Loucy (cell line): ENCODE results near the gene LCTL.

Experiments
- H2AFZ ChIP-seq: fragments of 200-600 bp; sonication (generic); 2 replicates; pipeline ENCODE4 v1.6.0; 2016; ENCODE audit warnings: antibody characterized with exemption, mild to moderate bottlenecking, low read length, moderate library complexity
- H3F3A ChIP-seq: fragments of 200-600 bp; 2 replicates; pipeline ENCODE4 v1.6.0; 2016; ENCODE audit warnings: antibody characterized with exemption, low read depth, mild to moderate bottlenecking
- H3K27me3 ChIP-seq: fragments of 200-600 bp; sonication (generic); 2 replicates; pipeline ENCODE4 v1.6.1; 2014; ENCODE audit warnings: low read length, mild to moderate bottlenecking; ENCODE audit not compliant: insufficient read depth, poor library complexity, severe bottlenecking
- H3K36me3 ChIP-seq: fragments of 200-600 bp; sonication (generic); 2 replicates; pipeline ENCODE4 v1.6.1; 2016; ENCODE audit warnings: low read length; ENCODE audit not compliant: insufficient read depth
- H3K4me1 ChIP-seq: fragments of 200-600 bp; sonication (generic); 2 replicates; pipeline ENCODE4 v1.5.1; 2014; ENCODE audit warnings: low read length, mild to moderate bottlenecking; ENCODE audit not compliant: insufficient read depth, poor library complexity, severe bottlenecking
- H3K4me2 ChIP-seq: fragments of 200-600 bp; sonication (generic); 2 replicates; pipeline ENCODE4 v1.6.0; 2014; ENCODE audit warnings: antibody characterized with exemption, low read length, low read depth, mild to moderate bottlenecking; ENCODE audit not compliant: poor library complexity, severe bottlenecking
- H3K4me3 ChIP-seq: fragments of 200-600 bp; sonication (generic); 2 replicates; pipeline ENCODE4 v1.5.1; 2014; ENCODE audit warnings: low read length, mild to moderate bottlenecking, mixed read lengths; ENCODE audit not compliant: poor library complexity, severe bottlenecking
- H3K79me2 ChIP-seq: fragments of 200-600 bp; sonication (generic); 2 replicates; pipeline ENCODE4 v1.6.1; 2014; ENCODE audit warnings: low read length; ENCODE audit not compliant: insufficient read depth
- H3K9ac ChIP-seq: fragments of 200-600 bp; sonication (generic); 2 replicates; pipeline ENCODE4 v1.6.0; 2014; ENCODE audit warnings: mild to moderate bottlenecking, low read depth, low read length, moderate library complexity; ENCODE audit not compliant: poor library complexity, severe bottlenecking
- H3K9me2 ChIP-seq: fragments of 200-600 bp; sonication (generic); replicated peaks from 2 replicates; pipeline ENCODE4 v1.6.1; 2016; ENCODE audit warnings: low read depth, low read length, mixed read lengths
- H3K9me3 ChIP-seq: fragments of 200-600 bp; sonication (generic); 2 replicates; pipeline ENCODE4 v1.6.1; 2014; ENCODE audit warnings: mild to moderate bottlenecking, antibody characterized with exemption, low read length, low read depth; ENCODE audit not compliant: insufficient read depth
- H4K20me1 ChIP-seq: fragments of 200-600 bp; sonication (generic); 2 replicates; pipeline ENCODE4 v1.6.0; 2014; ENCODE audit warnings: antibody characterized with exemption, low read length, mild to moderate bottlenecking; ENCODE audit not compliant: insufficient read depth, poor library complexity, severe bottlenecking
- EZH2phosphoT487 ChIP-seq: fragments of 200-600 bp; IDR thresholded peaks from 2 replicates; pipeline ENCODE4 v1.6.1; 2018; ENCODE audit warnings: antibody characterized with exemption, mild to moderate bottlenecking, moderate library complexity, borderline replicate concordance
- TF ChIP-seq, protein P1 (sequence below): fragments of 200-600 bp; sonication (generic); conservative IDR thresholded peaks from 2 replicates; pipeline ENCODE4 v1.5.1; 2014; ENCODE audit warnings: mild to moderate bottlenecking, antibody characterized with exemption, low read length

LCTL gene

GRCh38 chr15:66567897-66568296, 2.1 kb upstream of the LCTL start:
- H3K9ac ChIP-seq, result no peak overlapping the region
- no peaks in the 10 kb centered on the region for H3K27me3 ChIP-seq
- no peak overlapping the region for H3K4me2 ChIP-seq

DNA sequence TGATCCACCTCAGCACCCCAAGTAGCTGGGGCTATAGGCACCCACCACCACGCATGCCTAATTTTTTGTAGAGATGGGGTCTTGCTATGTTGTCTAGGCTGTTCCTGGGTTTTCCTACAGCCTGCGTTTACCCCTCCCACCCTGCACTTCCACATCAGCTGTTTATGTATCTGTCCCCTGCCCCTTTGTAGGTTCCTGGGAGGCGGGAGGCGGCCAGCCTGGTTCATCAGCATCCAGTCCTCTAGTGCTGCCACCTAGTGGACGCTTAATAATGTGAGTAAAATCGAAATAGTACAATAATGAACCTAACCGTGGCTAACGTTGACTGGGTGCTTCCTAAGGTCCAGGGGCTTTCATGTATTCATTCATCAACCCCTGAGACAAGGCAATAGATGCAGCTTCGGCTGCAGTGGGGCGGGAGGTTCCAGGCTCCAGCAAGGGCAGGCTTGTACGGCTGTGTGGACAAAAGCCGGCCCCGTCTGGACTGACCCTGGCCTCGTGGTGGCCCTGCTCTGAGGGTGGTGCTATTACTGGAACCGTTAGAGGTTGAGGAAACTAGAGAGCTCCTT, 1.2 kb upstream of the LCTL start:
- H3K79me2 ChIP-seq, result no peaks in the 10 kb centered on the region
- H3K4me2 ChIP-seq, result peak overlapping the region; percentile 3
- H3K4me3 ChIP-seq, result no peak overlapping the region
- H3K27me3 ChIP-seq, result no peaks in the 10 kb centered on the region
- H3K36me3 ChIP-seq, result no peaks in the 10 kb centered on the region
- no peaks in the 10 kb centered on the region for H4K20me1 ChIP-seq
- H2AFZ ChIP-seq, result peak overlapping the region; percentile 79
- H3K4me1 ChIP-seq, result no peaks in the 10 kb centered on the region
- H3K9me3 ChIP-seq, result no peaks in the 10 kb centered on the region
- H3K9me2 ChIP-seq, result no peaks in the 10 kb centered on the region
- TF ChIP-seq EZH2phosphoT487, result no peak
- TF ChIP-seq, protein P1, sequence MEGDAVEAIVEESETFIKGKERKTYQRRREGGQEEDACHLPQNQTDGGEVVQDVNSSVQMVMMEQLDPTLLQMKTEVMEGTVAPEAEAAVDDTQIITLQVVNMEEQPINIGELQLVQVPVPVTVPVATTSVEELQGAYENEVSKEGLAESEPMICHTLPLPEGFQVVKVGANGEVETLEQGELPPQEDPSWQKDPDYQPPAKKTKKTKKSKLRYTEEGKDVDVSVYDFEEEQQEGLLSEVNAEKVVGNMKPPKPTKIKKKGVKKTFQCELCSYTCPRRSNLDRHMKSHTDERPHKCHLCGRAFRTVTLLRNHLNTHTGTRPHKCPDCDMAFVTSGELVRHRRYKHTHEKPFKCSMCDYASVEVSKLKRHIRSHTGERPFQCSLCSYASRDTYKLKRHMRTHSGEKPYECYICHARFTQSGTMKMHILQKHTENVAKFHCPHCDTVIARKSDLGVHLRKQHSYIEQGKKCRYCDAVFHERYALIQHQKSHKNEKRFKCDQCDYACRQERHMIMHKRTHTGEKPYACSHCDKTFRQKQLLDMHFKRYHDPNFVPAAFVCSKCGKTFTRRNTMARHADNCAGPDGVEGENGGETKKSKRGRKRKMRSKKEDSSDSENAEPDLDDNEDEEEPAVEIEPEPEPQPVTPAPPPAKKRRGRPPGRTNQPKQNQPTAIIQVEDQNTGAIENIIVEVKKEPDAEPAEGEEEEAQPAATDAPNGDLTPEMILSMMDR, result peak; percentile 74
- H3K9ac ChIP-seq, result no peak overlapping the region
- no peaks in the 10 kb centered on the region for H3F3A ChIP-seq

More at GRCh38 chr15:66567897-66568296, 2.1 kb upstream of the LCTL start:
- no peak for TF ChIP-seq EZH2phosphoT487
- TF ChIP-seq, protein P1, result no peak
- H2AFZ ChIP-seq, result no peak overlapping the region
- no peaks in the 10 kb centered on the region for H3K4me1 ChIP-seq
- H4K20me1 ChIP-seq, result no peaks in the 10 kb centered on the region
- H3F3A ChIP-seq, result no peaks in the 10 kb centered on the region
- H3K36me3 ChIP-seq, result no peaks in the 10 kb centered on the region
- no peaks in the 10 kb centered on the region for H3K9me2 ChIP-seq
- no peaks in the 10 kb centered on the region for H3K9me3 ChIP-seq
- no peaks in the 10 kb centered on the region for H3K79me2 ChIP-seq
- H3K4me3 ChIP-seq, result no peak overlapping the region

DNA sequence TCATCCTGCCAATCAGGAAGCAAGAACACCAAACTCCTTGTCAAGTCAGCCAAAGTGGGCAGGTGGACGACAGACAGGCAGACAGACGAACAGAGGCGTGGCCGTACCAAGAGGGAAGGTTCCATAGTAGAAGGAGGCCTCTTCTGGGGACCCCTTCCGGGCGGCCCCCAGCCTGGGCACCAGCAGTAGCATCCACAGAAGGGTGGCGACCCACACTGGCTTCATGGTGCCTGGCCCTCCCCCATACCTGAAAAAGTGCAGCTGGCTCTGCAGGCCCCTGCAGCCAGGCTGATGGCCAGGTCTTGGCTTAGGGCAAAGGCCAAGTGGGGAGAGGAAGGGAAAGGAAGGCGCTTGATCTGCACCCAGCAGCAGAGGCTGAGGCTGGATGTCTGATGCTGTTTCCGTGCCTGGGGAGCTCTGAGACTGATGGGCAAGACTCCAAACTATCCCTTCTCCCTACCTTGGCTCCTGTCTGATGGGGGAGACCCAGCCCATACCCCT, 607 bp downstream of the LCTL start:
- no peaks in the 10 kb centered on the region for H3F3A ChIP-seq
- no peak overlapping the region for H3K4me2 ChIP-seq
- no peaks in the 10 kb centered on the region for H3K9me3 ChIP-seq
- no peak overlapping the region for H3K9ac ChIP-seq
- H4K20me1 ChIP-seq, result no peaks in the 10 kb centered on the region
- H3K4me3 ChIP-seq, result no peak overlapping the region
- no peaks in the 10 kb centered on the region for H3K79me2 ChIP-seq
- H3K27me3 ChIP-seq, result no peaks in the 10 kb centered on the region
- no peak overlapping the region for H2AFZ ChIP-seq
- no peaks in the 10 kb centered on the region for H3K4me1 ChIP-seq
- no peaks in the 10 kb centered on the region for H3K36me3 ChIP-seq
- no peaks in the 10 kb centered on the region for H3K9me2 ChIP-seq
- TF ChIP-seq, protein P1, result no peak
- no peak for TF ChIP-seq EZH2phosphoT487
